ENCODE data around the gene RAP2B.
"Not testable (repeated sequence)": the region's sequence is repeated elsewhere in the genome, so short reads cannot be mapped to it uniquely, and the experiment has no call there.

RAP2B gene

DNA sequence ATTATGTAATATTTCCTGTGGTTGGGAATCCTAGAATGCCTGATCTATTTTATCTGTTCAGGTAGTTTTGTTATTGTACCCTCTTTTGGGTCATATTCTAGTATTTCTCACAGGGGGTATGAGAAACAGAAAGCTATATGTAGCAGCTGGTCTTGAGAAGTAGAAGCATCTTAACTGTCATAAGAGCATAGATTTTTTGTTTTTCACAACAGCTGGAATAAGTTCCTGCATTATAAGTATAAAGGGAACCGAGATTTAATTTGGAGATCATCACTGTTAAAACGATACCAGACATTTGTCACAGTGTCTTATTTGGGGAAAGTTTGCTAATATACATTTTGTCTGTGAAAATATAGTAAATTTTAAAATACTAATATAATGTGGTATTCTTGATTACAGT lies 4.8 kb downstream of the RAP2B start:
- Mint-ChIP-seq H3K27ac (no peak overlapping the region), H3K27me3 (ENCODE audit: low read depth) (no peaks in the 10 kb centered on the region), H3K36me3 (ENCODE audit: low read depth) (peaks cover 31% of the 10 kb centered on the region), H3K9me3 (no peaks in the 10 kb centered on the region), H3K4me3 (no peak overlapping the region), H3K4me1 (ENCODE audit: low read depth) (peaks cover 40% of the 10 kb centered on the region)

DNA sequence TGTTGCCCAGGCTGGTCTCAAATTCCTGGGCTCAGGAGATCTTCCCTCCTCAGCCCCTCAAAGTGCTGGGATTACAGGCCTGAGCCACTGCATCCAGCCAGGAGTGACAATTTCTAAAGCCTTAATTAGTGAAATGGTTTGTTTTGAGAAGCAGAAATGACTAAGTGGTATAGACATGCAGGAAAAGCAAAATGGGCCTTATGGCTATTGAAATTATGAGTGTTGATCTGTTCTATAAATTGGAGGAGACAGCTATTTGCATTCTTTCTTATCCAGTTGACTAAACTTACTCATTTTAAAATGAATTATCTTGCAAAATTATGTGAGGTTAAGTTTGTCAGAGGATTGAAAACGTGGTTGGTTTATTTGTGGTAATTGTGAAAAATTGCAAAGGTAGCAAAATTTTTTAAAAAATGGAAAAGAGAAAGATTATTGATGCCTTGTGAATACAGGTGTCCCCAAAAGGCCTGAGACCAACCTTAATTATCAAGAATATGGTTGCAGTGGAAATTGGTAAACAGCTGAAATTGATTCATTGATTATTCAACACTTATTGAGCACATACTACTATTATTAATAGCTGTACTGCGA lies 7.9 kb downstream of the RAP2B start:
- no peak overlapping the region for H3K4me3 Mint-ChIP-seq

DNA sequence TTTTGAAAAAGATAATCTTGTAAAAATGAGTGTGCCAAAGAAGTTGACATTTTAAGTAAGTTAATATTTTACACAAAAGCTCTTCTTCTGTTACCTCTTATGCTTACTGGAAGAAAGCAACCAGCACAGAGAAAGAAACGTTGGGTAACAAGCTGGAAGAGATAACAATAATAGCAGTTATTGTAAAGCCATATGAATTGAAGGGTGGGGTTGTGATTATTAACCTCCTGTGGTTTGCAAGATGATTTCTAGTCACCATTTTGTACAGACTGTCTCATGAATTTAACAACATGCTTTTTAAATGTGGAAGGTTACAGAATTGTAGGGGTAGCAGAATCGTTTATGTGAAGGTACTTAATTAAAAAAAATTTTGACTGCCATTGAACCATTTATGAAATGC lies 9.2 kb downstream of the RAP2B start:
- Mint-ChIP-seq H3K4me3 (no peak overlapping the region), H3K27me3 (ENCODE audit: low read depth) (no peaks in the 10 kb centered on the region), H3K27ac (no peak overlapping the region), H3K36me3 (ENCODE audit: low read depth) (peaks cover 15% of the 10 kb centered on the region), H3K9me3 (peaks cover 2% of the 10 kb centered on the region), H3K4me1 (ENCODE audit: low read depth) (peaks cover 13% of the 10 kb centered on the region)

More for the DNA sequence above, 7.9 kb downstream of the RAP2B start:
- Mint-ChIP-seq H3K4me1 (ENCODE audit: low read depth) (peaks cover 26% of the 10 kb centered on the region), H3K27ac (no peak overlapping the region), H3K36me3 (ENCODE audit: low read depth) (peaks cover 17% of the 10 kb centered on the region), H3K9me3 (no peaks in the 10 kb centered on the region), H3K27me3 (ENCODE audit: low read depth) (no peaks in the 10 kb centered on the region)

- no peak overlapping the region for H3K27ac Mint-ChIP-seq
- H3K4me1 Mint-ChIP-seq (ENCODE audit: low read depth): peaks cover 7% of the 10 kb centered on the region
- H3K9me3 Mint-ChIP-seq: peaks cover 5% of the 10 kb centered on the region
- H3K27me3 Mint-ChIP-seq (ENCODE audit: low read depth): no peaks in the 10 kb centered on the region
- no peak overlapping the region for H3K4me3 Mint-ChIP-seq
- H3K36me3 Mint-ChIP-seq (ENCODE audit: low read depth): peaks cover 14% of the 10 kb centered on the region
Measured at GRCh38 chr3:153171918-153172317, 9.9 kb downstream of the RAP2B start.

DNA sequence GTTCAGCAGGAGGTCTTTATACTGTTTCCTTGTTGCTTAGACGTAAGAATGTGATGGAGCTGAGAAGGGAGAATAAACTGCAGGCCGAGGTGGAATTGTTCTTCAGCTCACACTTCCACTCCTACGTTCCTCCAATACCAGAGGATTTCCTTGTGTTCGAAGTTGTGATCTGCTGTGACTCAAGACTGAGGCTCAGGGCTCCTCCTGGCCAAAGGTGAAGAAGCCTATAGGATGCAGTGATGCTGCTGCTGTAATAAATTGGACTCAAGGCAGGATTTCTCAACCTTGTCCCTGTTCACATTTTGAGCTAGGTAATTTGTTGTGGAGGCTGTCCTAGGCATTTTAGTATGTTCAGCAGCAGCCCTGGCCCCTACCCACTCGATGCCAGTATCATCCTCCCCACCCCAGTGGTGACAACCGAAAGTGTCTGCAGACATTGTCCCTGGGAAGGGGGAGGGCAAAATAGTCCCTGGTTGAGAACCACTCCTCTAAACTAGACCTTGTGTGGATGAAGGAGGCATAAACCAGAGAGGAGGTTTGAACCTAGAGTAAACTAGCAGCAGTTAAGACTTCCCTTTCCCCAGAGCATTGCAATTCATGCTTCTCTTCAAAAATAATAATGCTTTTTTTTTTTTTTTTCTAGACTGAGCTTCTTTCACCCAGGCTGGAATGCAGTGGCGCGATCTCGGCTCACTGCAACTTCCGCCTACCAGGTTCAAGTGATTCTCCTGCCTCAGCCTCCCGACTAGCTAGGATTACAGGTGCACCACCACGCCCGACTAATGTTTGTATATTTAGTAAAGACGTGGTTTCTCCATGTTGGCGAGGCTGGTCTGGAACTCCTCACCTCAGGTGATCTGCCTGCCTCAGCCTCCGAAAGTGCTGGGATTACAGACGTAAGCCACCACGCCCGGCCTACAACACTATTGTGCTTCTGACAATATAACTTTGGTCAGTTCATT lies 11.1 kb downstream of the RAP2B start:
- H3K27ac Mint-ChIP-seq: no peak overlapping the region

GRCh38 chr3:153173758-153174516 lies 11.9 kb downstream of the RAP2B start:
- Mint-ChIP-seq H3K9me3 (peaks cover 5% of the 10 kb centered on the region), H3K36me3 (ENCODE audit: low read depth) (peaks cover 13% of the 10 kb centered on the region), H3K4me3 (no peak overlapping the region), H3K4me1 (ENCODE audit: low read depth) (no peaks in the 10 kb centered on the region), H3K27ac (no peak overlapping the region), H3K27me3 (ENCODE audit: low read depth) (no peaks in the 10 kb centered on the region)

More for the DNA sequence above, 11.1 kb downstream of the RAP2B start:
- no peaks in the 10 kb centered on the region for H3K27me3 Mint-ChIP-seq (ENCODE audit: low read depth)
- peaks cover 9% of the 10 kb centered on the region for H3K36me3 Mint-ChIP-seq (ENCODE audit: low read depth)
- H3K9me3 Mint-ChIP-seq: peaks cover 5% of the 10 kb centered on the region
- H3K4me3 Mint-ChIP-seq: no peak overlapping the region
- no peaks in the 10 kb centered on the region for H3K4me1 Mint-ChIP-seq (ENCODE audit: low read depth)

DNA sequence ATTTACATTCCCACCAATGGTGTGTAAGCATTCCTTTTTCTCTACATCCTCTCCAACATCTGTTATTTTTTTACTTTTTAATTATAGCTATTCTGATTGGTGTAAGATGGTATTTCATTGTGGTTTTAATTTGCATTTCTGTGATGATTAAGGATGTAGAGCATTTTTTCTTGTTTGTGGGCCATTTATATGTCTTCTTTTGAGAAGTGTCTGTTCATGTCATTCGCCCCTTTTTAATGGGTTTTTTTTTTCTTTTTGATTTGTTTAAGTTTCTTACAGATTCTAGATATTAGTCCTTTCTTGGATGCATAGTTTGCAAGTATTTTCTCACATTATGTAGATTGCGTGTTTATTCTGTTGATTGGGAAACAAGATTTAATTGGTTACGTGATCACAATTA lies 14.2 kb downstream of the RAP2B start:
- Mint-ChIP-seq H3K27ac (no peak overlapping the region), H3K4me1 (ENCODE audit: low read depth) (no peaks in the 10 kb centered on the region), H3K27me3 (ENCODE audit: low read depth) (no peaks in the 10 kb centered on the region), H3K36me3 (ENCODE audit: low read depth) (peaks cover 13% of the 10 kb centered on the region), H3K4me3 (no peak overlapping the region), H3K9me3 (peaks cover 5% of the 10 kb centered on the region)

DNA sequence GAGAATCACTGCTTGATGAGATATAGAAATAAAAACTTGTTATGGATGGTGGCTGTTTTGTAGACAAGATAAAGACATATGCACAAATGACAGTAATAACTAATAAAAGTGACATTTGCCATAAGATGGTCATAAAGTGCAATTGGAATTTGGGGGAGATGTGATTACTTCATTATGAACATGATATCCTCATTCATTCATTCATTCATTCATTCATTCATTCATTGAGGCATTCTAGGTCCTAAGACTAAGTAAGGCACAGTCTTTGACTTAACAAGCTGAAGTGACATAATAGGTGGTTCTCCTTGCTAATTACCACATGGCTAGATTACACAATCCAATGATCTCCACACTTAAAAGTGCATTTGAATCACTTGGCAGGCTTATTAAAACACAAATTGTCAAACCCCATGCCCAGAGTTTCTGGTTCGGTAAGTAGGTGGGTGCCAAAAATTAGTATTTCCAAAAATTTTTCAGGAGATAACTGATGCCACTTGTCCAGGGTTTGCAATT lies 18.9 kb downstream of the RAP2B start:
- Mint-ChIP-seq H3K4me1 (ENCODE audit: low read depth) (peaks cover 5% of the 10 kb centered on the region), H3K27ac (no peak overlapping the region), H3K27me3 (ENCODE audit: low read depth) (no peaks in the 10 kb centered on the region), H3K9me3 (peaks cover 5% of the 10 kb centered on the region), H3K36me3 (ENCODE audit: low read depth) (peaks cover 8% of the 10 kb centered on the region), H3K4me3 (no peak overlapping the region)

DNA sequence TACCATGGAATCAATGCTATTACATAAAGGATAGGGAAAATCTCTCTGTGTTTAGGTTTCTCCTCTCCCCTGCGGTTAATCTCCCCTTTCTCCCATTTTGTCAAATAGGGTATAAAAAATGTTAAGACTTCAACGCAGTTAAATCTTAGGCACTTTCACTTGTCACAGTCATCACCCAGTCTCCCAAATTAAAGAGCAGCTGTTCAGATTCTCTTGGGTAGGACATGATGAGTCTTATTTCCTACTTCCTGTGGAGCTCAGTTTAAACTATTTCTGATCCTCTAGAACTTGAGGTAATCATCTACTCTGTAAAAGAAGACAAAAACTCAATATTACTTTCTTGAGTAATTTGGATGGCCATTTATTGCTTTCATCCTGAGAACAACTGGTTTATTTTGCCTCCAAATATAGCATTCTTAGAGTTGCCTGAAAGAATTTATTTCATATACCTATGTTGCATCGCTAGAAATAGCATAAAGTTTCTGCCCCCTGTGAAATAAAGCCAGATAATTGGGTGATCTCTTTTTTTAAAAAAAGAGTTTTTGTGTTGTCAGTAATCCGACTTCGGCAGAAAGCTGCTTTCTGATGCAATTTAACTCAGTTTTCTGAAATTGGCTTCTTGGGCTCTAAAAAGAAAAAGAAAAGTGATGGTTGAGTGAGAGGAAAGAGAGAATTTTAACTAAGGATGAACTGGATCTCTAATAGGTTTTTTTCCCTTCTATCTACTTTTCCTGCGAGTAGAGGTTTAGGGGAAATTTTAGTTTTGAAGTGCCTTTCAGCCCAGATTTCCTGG lies 20.7 kb downstream of the RAP2B start:
- no peak overlapping the region for H3K27ac Mint-ChIP-seq
- H3K9me3 Mint-ChIP-seq: no peaks in the 10 kb centered on the region
- H3K36me3 Mint-ChIP-seq (ENCODE audit: low read depth): peaks cover 8% of the 10 kb centered on the region
- peaks cover 5% of the 10 kb centered on the region for H3K4me1 Mint-ChIP-seq (ENCODE audit: low read depth)
- no peaks in the 10 kb centered on the region for H3K27me3 Mint-ChIP-seq (ENCODE audit: low read depth)
- no peak overlapping the region for H3K4me3 Mint-ChIP-seq

DNA sequence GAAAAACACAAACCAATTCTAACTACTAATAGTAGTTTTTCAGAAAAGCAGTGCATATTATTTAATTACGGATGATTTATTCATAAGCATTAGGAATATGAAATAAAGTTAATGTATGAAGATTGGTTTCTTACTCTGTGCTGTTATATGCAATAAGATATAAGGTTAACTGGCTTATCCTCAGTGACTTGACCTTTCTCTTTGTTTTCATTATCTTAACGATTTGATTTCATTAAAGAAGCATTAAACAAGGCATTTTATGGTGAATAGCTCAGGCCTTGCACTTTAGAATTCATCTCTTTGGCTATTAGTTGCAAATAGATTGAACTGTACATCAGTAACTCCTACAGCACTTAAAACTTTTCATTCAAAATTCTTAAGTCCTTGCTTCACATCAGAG lies 28.9 kb downstream of the RAP2B start:
- no peaks in the 10 kb centered on the region for H3K36me3 Mint-ChIP-seq (ENCODE audit: low read depth)
- no peaks in the 10 kb centered on the region for H3K9me3 Mint-ChIP-seq
- no peaks in the 10 kb centered on the region for H3K4me1 Mint-ChIP-seq (ENCODE audit: low read depth)
- H3K27ac Mint-ChIP-seq: no peak overlapping the region
- H3K27me3 Mint-ChIP-seq (ENCODE audit: low read depth): no peaks in the 10 kb centered on the region
- H3K4me3 Mint-ChIP-seq: no peak overlapping the region

GRCh38 chr3:153192327-153192726 lies 30.3 kb downstream of the RAP2B start:
- Mint-ChIP-seq H3K27ac (no peak overlapping the region), H3K36me3 (ENCODE audit: low read depth) (no peaks in the 10 kb centered on the region), H3K27me3 (ENCODE audit: low read depth) (no peaks in the 10 kb centered on the region), H3K9me3 (no peaks in the 10 kb centered on the region), H3K4me1 (ENCODE audit: low read depth) (no peaks in the 10 kb centered on the region), H3K4me3 (no peak overlapping the region)

DNA sequence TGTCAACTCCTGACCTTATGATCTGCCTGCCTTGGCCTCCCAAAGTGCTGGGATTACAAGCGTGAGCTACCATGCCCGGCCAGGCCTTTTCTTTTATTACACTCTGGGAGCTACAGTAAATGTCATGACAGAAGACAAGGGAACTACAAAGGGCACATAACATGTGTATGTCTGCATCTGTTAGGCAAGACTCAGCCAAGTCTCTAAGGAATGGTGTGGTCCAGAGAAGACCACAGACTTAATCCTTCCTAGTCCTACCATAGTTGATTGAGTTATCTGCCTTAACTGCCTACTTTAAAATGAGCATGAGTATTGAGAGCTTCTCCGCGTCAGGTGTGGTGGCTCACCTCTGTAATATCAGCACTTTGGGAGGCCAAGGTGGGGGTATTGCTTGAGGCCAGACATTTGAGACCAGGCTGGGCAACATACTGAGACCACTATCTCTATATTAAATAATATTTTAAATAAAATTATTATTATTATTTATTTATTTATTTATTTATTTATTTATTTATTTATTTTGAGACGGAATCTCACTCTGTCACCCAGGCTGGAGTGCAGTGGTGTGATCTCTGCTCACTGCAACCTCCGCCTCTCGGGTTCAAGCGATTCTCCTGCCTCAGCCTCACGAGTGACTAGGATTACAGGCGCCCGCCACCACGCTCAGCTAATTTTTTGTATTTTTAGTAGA lies 31.9 kb downstream of the RAP2B start:
- not testable (repeated sequence) for H3K4me1 Mint-ChIP-seq (ENCODE audit: low read depth); H3K27ac Mint-ChIP-seq; H3K27me3 Mint-ChIP-seq (ENCODE audit: low read depth); H3K9me3 Mint-ChIP-seq; H3K4me3 Mint-ChIP-seq; H3K36me3 Mint-ChIP-seq (ENCODE audit: low read depth)

DNA sequence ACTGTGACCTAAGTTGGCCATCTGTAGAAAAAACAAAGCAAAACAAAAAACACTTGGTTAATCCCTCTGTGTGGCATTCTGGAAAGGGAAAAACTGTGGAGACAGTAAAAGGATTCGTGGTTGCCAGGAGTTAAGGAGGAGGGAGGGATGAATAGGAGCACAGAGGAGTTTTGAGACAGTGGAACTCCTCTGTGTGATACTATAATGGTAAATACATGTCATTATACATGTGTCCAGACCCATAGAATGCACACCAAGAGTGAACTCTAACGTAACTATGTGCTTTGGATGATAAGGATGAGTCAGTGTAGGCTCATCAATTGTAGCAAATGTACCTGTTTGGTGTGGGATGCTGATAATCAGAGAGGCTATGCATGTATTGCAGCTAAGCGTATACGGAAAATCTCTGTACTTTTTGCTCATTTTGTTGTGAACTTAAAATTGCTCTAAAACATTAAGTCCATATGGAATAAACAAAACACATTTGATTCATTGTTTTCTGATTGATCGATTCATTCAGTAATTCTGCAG lies 33.4 kb downstream of the RAP2B start:
- H3K27me3 Mint-ChIP-seq (ENCODE audit: low read depth): no peaks in the 10 kb centered on the region
- H3K27ac Mint-ChIP-seq: no peak overlapping the region
- H3K9me3 Mint-ChIP-seq: no peaks in the 10 kb centered on the region
- H3K4me3 Mint-ChIP-seq: no peak overlapping the region
- H3K4me1 Mint-ChIP-seq (ENCODE audit: low read depth): no peaks in the 10 kb centered on the region
- no peaks in the 10 kb centered on the region for H3K36me3 Mint-ChIP-seq (ENCODE audit: low read depth)

Data from T-helper 1 cell treated with Interleukin-12 subunit alpha and Interleukin-12 subunit beta and Interleukin-4 antibody, amounts not matched to agents 30 μg/mL and 1 μg/mL, for 36 hours (primary cell).